HG03039 (cell line): ENCODE data around the gene ACVR1C.

Experiments
- ATAC-seq: cut with Tn5 transposase; IDR thresholded peaks from one replicate; pipeline ENCODE4 v1.9.1; 2021; ENCODE audit warnings: mild to moderate bottlenecking, moderate library complexity; ENCODE audit not compliant: unreplicated experiment

ACVR1C gene

GRCh38 chr2:157500334-157500733, 128.3 kb downstream of the ACVR1C start:
- no peak for ATAC-seq

- no peak for ATAC-seq
These were observed 130.2 kb downstream of the ACVR1C start for GRCh38 chr2:157498483-157498882.

- ATAC-seq: peak; percentile 79
These were observed 130.9 kb downstream of the ACVR1C start for GRCh38 chr2:157497638-157498314.

GRCh38 chr2:157492189-157492773, 136.4 kb downstream of the ACVR1C start:
- ATAC-seq: peak; percentile 96

- ATAC-seq: no peak
These were observed 138.7 kb downstream of the ACVR1C start for GRCh38 chr2:157489983-157490382.

- no peak for ATAC-seq
These were observed 139.8 kb downstream of the ACVR1C start for GRCh38 chr2:157488877-157489276.

GRCh38 chr2:157487747-157488146, 140.9 kb downstream of the ACVR1C start:
- ATAC-seq: no peak

GRCh38 chr2:157487271-157487610, 141.4 kb downstream of the ACVR1C start:
- no peak for ATAC-seq

- no peak for ATAC-seq
These were observed 141.9 kb downstream of the ACVR1C start for GRCh38 chr2:157486596-157487270.

- ATAC-seq: peak; percentile 91
These were observed 148.3 kb downstream of the ACVR1C start for GRCh38 chr2:157480182-157480961.

- ATAC-seq: peak; percentile 30
These were observed 149.3 kb downstream of the ACVR1C start for GRCh38 chr2:157479081-157480027.

GRCh38 chr2:157477919-157478318, 150.7 kb downstream of the ACVR1C start:
- ATAC-seq: no peak

GRCh38 chr2:157476953-157477709, 151.5 kb downstream of the ACVR1C start:
- ATAC-seq: no peak
